Calu3 (cell line): Measurements from ENCODE around the gene LY6G5C. TPM values are rescaled to one million over a fixed set of nuclear protein-coding genes. Genes with fewer than 3 reads are reported as not detected.

Experiments used
- BruUV-seq: library from RNA; stranded (reverse); fragments of 400-500 nt; replicated peaks from 2 replicates; lab custom pipeline; 2021; lab: Mats Ljungman, UMichigan
- CTCF ChIA-PET: fragments of 300-600 bp; sonication (Branson Sonifier 250); formaldehyde crosslinking; loops from one replicate; lab custom pipeline; 2022; ENCODE audit warnings: antibody characterized with exemption; lab: Charles Lee
- DNase-seq: peaks from one replicate; pipeline ENCODE4 v3.0.0; 2022
- H3K27ac Mint-ChIP-seq: one replicate; pipeline ENCODE4 v1.8.0; 2022; ENCODE audit warnings: mixed read lengths; ENCODE audit not compliant: unreplicated experiment
- H3K27me3 Mint-ChIP-seq: one replicate; pipeline ENCODE4 v1.8.0; 2022; ENCODE audit warnings: mixed read lengths; ENCODE audit not compliant: unreplicated experiment
- H3K36me3 Mint-ChIP-seq: one replicate; pipeline ENCODE4 v1.8.0; 2022; ENCODE audit warnings: mild to moderate bottlenecking, moderate library complexity, mixed read lengths; ENCODE audit not compliant: insufficient read depth, unreplicated experiment
- H3K4me1 Mint-ChIP-seq: one replicate; pipeline ENCODE4 v1.8.0; 2022; ENCODE audit warnings: mild to moderate bottlenecking, low read depth, mixed read lengths; ENCODE audit not compliant: unreplicated experiment
- H3K4me3 Mint-ChIP-seq: one replicate; pipeline ENCODE4 v1.8.0; 2022; ENCODE audit warnings: mild to moderate bottlenecking, low read depth, moderate library complexity, mixed read lengths; ENCODE audit not compliant: unreplicated experiment
- H3K9me3 Mint-ChIP-seq: one replicate; pipeline ENCODE4 v1.8.0; 2022; ENCODE audit warnings: low read depth, mixed read lengths; ENCODE audit not compliant: unreplicated experiment
- intact Hi-C: fragments of 100-400 bp; cut with micrococcal nuclease; formaldehyde crosslinking; loops from one replicate; pipeline ENCODE4 v1.10.0; 2022; ENCODE audit not compliant: unreplicated experiment
- total RNA-seq: library from RNA; stranded (reverse); gene quantifications from 2 replicates; pipeline ENCODE4 v1.2.3, GENCODE V29; 2022
- TF ChIP-seq, protein P1 (sequence below): fragments of 200-600 bp; IDR thresholded peaks from one replicate; pipeline ENCODE4 v1.8.0; 2022; ENCODE audit warnings: antibody characterized with exemption; ENCODE audit not compliant: unreplicated experiment

Gene LY6G5C
- total RNA-seq, 1 experiment from 2014 or later, result 4.9 TPM

DNA sequence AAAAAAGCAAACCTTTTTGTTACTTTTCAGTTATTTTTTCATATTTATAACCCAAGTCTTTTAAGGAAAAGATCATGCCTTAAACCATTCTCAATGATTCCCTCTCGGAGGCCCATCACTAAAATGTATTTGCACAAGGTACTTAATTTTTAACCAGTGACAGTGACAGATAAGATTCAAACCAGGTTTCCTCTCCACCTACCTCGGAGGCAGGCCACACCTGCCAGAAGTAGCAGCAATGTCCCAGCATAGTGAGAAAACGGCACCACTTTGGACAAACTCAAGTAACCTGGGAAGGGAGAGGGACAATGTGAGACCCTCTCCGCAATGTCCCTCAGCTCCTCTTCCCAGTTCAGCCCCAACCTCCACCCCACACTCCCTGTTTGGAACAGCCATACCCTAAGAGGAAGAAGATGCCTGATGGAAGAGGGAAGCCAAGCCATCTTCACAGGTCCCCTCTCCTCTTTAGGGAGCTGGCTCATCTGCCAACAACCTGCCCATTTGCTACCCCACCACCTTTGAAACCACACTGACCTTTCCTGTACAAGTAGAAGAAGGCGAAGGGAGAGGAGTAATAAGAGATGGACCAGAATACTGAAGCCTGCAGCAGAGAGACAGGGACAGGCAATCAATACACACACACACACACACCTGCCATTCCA, 20.0 kb upstream of the LY6G5C start:
- BruUV-seq, result no TSS peak
- Mint-ChIP-seq H3K9me3 (no peaks in the 10 kb centered on the region), H3K36me3 (peaks cover 28% of the 10 kb centered on the region), H3K4me1 (peaks cover 7% of the 10 kb centered on the region), H3K27ac (no peak overlapping the region), H3K4me3 (no peak overlapping the region), H3K27me3 (no peaks in the 10 kb centered on the region)
- intact Hi-C loops, result loop anchor here (5.0 kb wide), 1 partner anchor 36 kb away; the partner anchor contains the start of gene CLIC1
- no peak for DNase-seq
- CTCF ChIA-PET, result interaction anchor here (0.8 to 1.0 kb wide), 2 partner anchors 11 to 29 kb away, joined by 3 read pairs; no protein-coding TSS in a partner anchor
- TF ChIP-seq, protein P1, sequence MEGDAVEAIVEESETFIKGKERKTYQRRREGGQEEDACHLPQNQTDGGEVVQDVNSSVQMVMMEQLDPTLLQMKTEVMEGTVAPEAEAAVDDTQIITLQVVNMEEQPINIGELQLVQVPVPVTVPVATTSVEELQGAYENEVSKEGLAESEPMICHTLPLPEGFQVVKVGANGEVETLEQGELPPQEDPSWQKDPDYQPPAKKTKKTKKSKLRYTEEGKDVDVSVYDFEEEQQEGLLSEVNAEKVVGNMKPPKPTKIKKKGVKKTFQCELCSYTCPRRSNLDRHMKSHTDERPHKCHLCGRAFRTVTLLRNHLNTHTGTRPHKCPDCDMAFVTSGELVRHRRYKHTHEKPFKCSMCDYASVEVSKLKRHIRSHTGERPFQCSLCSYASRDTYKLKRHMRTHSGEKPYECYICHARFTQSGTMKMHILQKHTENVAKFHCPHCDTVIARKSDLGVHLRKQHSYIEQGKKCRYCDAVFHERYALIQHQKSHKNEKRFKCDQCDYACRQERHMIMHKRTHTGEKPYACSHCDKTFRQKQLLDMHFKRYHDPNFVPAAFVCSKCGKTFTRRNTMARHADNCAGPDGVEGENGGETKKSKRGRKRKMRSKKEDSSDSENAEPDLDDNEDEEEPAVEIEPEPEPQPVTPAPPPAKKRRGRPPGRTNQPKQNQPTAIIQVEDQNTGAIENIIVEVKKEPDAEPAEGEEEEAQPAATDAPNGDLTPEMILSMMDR, result no peak

DNA sequence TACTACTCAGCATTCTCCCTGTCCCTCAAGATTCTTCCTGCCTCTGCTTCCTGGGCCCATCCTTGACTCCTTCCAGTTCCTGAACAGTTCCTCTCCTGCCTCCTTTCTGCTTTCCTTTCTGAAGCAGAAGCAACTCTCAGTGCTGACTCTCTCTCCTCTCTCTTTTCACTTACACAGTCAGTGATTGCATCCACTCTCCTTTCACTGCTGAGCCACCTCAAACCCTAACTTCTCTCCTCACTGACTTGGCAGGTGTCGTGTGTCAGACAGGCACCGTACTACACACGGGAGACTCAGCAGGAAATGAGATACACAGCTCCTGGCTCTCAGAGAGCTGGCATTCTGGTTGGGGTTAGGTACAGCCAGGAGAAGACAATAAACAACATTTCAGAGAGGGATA, 16.7 kb upstream of the LY6G5C start:
- H3K27ac Mint-ChIP-seq, result no peak overlapping the region
- TF ChIP-seq, protein P1, result no peak
- no peaks in the 10 kb centered on the region for H3K4me1 Mint-ChIP-seq
- intact Hi-C loops, result no loop called here
- H3K36me3 Mint-ChIP-seq, result peaks cover 36% of the 10 kb centered on the region
- no peaks in the 10 kb centered on the region for H3K27me3 Mint-ChIP-seq
- CTCF ChIA-PET, result interaction anchor here (0.7 kb wide), 1 partner anchor 253 kb away, joined by 3 read pairs; no protein-coding TSS in a partner anchor
- no peaks in the 10 kb centered on the region for H3K9me3 Mint-ChIP-seq
- no peak overlapping the region for H3K4me3 Mint-ChIP-seq
- DNase-seq, result no peak
- no TSS peak for BruUV-seq

DNA sequence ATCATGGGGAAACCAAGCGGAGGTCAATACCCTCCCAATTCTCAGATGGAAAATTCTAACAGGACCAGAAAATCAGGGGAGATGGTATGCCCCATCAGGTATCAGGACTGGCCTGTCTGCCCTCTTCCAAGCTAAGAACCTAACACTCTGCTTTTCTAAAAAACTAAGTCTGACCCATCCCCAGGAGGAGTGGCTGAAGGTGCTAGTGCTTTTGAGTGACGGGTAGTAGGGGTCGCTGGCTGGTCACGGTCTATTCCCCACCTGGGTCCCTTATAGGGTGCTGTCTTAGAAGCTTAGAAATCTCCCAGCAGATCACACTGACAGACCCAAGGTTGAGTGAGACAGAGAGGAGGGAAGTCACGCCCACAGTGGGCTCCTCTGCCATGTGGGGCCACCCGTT, 12.7 kb upstream of the LY6G5C start:
- Mint-ChIP-seq H3K4me3 (no peak overlapping the region), H3K4me1 (peaks cover 16% of the 10 kb centered on the region), H3K27me3 (no peaks in the 10 kb centered on the region), H3K36me3 (peaks cover 43% of the 10 kb centered on the region), H3K27ac (no peak overlapping the region), H3K9me3 (no peaks in the 10 kb centered on the region)
- intact Hi-C loops, result no loop called here
- DNase-seq, result no peak
- no TSS peak for BruUV-seq
- TF ChIP-seq, protein P1, result no peak
- CTCF ChIA-PET, result interaction anchor here (0.8 to 1.9 kb wide), 2 partner anchors 46 to 116 kb away, joined by 3 to 4 read pairs; partner anchors contain the start of gene MSH5

DNA sequence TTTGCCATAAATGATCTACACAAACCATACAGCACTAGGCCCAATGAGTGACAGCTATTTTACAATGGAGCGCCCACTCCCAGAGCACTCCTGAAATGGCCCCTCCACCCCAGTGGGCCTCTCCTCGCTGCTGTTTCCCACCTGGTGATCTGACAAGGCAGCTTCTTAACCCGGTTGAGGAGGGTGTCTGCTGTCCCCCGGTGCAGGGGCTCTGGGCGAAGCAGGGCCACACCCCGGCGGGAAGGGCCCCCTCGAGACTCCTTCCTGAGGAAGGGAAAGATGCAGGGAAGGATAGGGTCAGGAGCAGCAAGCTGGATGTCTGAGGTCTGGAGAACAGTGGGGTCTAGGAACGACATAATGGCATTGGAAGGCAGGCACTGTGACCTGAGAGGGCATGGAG, 12.0 kb upstream of the LY6G5C start:
- no peak for DNase-seq
- Mint-ChIP-seq H3K36me3 (peaks cover 47% of the 10 kb centered on the region), H3K27me3 (no peaks in the 10 kb centered on the region), H3K9me3 (no peaks in the 10 kb centered on the region), H3K4me3 (no peak overlapping the region), H3K27ac (no peak overlapping the region), H3K4me1 (peaks cover 16% of the 10 kb centered on the region)
- no TSS peak for BruUV-seq
- CTCF ChIA-PET, result interaction anchor here (1.9 kb wide), 1 partner anchor 47 kb away, joined by 4 read pairs; the partner anchor contains the start of gene MSH5
- TF ChIP-seq, protein P1, result no peak
- intact Hi-C loops, result no loop called here
